HG02759 (cell line): ENCODE measurements around the gene KCNMA1.

ENCODE experiments used
- ATAC-seq: cut with Tn5 transposase; IDR thresholded peaks from one replicate; pipeline ENCODE4 v1.9.1; 2021; ENCODE audit warnings: mild to moderate bottlenecking, moderate library complexity; ENCODE audit not compliant: unreplicated experiment

Gene KCNMA1

GRCh38 chr10:77383861-77384553 is 253.6 kb downstream of the KCNMA1 start:
- no peak for ATAC-seq

DNA sequence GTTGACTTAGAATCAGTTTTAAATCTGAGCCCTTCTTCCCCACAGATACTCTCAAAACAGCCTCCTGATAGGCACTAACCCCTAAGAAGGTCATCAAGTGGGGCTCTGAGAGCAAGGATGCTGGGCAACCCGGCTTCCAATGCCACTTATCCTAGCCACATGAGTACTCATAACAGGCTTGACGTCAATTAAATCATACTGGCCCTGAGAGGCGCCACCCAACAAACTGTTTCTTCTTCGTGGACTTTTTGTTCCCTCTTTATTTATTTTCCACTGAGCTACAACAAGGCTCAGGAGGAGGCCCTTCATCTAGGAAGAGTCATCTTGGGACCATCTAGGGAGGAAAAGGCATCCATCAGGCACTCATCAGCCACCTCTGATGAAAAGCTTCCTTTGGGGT is 255.9 kb downstream of the KCNMA1 start:
- ATAC-seq, result no peak

DNA sequence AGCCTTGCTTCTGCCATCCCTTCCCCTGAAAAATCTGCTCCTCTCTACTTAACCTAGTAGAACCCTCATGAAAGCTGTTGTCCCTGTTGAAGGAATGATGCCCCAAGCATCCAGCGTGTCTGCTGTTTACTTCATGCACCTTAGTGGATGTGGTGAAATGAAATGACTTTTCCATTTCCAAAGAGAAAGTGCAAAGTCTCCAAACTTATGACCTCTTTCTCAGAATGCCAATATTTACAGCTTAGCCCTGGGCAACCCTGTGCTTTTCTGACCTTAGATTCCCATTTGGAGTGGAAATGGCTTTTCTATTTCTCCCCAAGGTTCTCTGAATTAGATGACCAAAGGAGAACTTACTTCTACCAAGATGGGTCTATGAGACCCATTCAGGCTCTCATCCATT is 256.9 kb downstream of the KCNMA1 start:
- no peak for ATAC-seq

DNA sequence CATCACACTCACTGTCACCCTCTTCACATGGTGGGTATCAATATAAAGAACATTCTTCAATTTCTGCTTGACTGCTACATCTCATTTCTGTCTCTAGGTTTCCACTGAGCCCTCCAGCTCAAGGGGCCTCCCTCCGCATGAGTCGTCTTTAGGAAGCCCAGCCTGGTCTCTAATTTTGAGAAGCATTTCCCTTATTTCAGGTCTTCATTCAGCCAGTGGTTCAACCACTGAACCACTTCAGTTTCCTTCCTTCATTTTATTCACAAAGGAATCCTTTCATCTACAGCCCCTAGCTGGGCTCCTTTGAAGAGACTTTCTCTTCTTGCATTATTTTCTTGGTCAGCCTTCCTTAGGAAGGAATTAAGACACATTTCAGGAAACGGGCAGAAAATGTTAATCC is 257.4 kb downstream of the KCNMA1 start:
- ATAC-seq, result no peak

DNA sequence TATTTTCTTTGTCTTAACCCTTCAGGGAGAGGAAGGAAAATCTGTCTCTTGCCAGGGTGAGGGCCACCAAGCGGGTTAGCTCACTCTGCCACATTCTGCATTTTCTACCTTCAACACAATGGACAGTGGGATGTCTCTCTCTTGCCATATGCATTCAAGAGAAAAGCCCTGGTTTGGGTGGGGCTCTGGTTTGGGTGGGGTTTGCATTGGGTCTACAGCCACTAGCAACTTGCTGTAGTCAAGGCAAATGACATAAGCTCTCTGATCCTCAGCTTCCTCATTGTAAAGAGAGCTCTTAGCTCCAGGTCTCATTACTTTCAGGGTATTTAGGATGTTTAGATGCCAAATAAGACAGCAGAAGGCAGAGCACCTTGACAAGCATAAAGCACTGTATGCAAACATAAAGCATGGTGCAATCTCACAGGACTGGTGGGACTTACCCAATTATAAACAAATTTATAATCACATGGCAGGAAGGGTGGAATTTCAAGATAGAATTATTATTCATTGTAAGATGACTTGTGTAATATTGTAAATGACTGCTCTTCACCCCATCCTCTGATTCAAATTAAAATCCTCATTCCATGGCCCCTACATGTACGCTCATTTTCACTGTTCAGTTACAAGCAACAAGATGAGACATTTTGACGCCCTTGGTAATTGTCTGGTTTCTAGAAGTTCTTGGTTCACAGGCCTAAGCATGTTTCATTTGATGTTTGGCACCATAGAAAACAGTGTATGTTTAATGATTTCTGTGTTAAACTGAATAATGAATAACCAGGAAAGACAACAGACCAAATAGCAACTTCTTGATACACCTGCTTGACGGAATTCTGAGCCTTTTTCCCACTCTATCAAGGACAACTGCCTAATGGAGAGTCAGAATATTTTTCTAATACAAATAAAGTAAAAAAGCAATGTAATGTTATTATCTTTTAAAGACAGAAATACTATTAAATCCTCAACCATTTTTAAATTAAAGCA is 258.9 kb downstream of the KCNMA1 start:
- no peak for ATAC-seq

GRCh38 chr10:77377678-77378352 is 259.8 kb downstream of the KCNMA1 start:
- no peak for ATAC-seq

DNA sequence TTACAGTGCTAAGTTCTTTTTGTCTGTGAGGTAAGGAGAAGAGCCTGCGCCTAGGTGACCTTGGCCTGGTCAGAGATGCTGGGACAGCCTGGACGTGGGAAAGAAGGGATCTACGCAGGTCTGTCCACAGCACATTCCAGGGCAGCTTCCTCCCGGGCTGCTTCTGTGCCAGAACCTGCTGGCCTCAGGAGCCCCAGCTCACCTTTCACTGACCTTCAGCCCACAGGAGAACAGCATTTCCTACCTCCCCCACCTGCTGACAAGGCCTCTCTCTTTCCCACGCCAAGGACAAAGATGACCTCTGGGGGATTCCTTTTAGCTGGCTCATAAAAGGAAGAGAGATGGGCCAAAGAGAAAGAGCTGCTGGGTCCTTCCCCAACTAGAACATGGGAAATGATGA is 260.6 kb downstream of the KCNMA1 start:
- no peak for ATAC-seq

GRCh38 chr10:77374189-77374656 is 263.4 kb downstream of the KCNMA1 start:
- ATAC-seq, result no peak

DNA sequence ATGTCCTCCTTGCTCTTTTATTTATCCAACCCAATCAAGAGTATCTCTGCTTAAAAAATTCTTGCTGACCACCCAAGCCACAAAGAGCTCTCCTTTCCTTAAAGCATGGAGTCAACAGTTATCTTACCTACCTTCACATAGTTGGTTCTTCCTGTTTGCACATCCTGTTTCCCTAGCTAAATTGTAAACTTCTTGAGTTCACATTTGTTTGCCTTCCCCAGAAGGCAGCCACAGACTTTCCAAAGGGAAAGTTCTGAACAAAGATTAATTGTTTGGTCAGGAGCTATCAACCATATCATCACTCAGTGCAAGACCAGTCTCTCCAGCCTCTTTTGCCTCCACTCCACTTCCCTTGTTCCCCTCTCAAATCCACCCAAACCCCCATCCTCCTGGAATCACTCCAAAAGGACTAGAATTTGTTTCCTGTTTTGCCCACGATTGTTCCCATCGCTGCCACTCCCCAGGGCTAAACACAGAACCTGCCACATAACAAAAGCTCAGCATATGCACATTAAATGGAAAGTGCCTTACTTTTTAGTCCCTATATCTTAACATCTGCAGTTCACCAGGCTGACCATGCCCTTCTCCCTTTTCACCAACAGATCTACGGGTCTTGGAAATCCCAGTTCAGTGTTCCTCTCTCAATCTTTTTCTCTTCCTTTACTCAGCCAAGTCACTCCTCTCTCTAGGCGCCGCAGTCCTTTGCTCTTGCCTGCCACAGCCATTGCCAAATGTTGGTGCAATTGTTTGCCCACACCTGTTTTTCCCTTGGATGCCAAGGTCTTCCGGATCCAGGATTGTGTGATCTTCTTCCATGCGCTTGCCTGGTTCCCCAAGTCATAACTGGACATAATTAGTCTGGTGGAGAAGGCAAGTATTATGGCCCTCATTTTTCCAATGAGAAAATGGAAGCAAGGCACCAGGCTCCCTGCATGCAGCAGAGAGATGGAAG is 265.5 kb downstream of the KCNMA1 start:
- no peak for ATAC-seq

- ATAC-seq, result no peak
Observed at GRCh38 chr10:77371421-77371820, 266.2 kb downstream of the KCNMA1 start.

DNA sequence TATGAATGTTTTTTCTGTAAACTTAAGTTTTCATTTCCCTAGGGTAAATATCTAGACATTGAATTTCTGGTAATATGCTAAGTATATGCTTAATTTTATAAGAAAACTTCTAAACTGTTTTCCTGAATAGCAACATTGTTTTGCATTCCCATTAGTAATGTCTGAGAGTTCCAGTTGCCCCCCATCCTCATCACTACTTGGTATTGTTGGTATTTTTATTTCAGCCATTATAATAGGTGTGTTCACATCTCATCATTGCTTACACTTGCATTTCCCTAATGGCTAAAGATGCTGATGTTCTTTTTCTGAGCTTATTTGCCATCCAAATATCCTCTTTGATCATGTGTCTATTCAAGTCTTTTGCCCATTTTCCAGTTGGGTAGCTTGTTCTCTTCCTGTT is 269.6 kb downstream of the KCNMA1 start:
- no peak for ATAC-seq

- no peak for ATAC-seq
Observed at GRCh38 chr10:77363210-77363609, 274.4 kb downstream of the KCNMA1 start.

GRCh38 chr10:77361831-77362230 is 275.8 kb downstream of the KCNMA1 start:
- ATAC-seq, result no peak

GRCh38 chr10:77361426-77361825 is 276.2 kb downstream of the KCNMA1 start:
- ATAC-seq, result no peak

- ATAC-seq, result no peak
Observed at GRCh38 chr10:77360835-77361234, 276.8 kb downstream of the KCNMA1 start.

- no peak for ATAC-seq
Observed at GRCh38 chr10:77359950-77360520, 277.6 kb downstream of the KCNMA1 start.

GRCh38 chr10:77359287-77359691 is 278.3 kb downstream of the KCNMA1 start:
- no peak for ATAC-seq

DNA sequence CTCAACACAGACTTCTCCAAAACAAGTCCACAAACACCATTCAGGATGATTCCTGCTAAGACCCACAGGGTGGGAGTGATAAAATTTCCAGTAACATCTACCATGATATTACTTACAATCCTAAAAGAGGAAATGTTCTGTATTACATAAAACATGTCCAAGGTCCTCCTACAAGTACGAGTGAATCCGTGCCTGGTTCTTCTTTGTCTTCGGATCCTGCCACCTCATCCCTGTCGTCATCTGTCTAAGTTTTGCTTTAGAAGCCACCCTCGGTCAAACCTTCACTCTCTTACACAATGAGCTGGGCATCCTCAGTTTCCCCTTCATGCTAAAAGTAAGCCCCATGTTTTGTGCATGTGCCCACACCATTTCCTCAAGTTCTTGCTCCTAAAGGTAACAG is 279.0 kb downstream of the KCNMA1 start:
- no peak for ATAC-seq

GRCh38 chr10:77357611-77358310 is 279.8 kb downstream of the KCNMA1 start:
- ATAC-seq, result no peak
